Measurements from ENCODE around the gene GATA1.

DNA sequence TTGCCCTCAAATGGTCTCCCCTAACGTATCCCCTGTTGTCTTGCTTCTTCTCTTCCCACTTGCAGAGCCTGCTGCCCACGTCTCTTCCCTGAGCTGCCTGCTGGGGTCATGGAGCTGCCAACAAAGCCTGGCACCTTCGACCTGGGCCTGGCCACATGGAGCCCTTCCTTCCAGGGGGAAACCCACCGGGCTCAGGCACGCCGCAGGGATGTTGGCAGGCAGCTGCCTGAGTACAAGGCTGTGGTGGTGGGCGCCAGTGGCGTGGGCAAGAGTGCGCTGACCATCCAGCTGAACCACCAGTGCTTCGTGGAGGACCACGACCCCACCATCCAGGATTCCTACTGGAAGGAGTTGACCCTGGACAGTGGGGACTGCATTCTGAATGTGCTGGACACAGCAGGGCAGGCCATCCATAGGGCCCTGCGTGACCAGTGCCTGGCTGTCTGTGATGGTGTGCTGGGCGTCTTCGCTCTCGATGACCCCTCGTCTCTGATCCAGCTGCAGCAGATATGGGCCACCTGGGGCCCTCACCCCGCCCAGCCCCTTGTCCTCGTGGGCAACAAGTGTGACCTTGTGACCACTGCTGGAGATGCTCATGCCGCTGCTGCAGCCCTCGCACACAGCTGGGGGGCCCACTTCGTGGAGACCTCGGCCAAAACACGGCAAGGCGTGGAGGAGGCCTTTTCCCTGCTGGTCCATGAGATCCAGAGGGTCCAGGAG is 42.8 kb downstream of the GATA1 start:
- TF ChIP-seq, protein P1, sequence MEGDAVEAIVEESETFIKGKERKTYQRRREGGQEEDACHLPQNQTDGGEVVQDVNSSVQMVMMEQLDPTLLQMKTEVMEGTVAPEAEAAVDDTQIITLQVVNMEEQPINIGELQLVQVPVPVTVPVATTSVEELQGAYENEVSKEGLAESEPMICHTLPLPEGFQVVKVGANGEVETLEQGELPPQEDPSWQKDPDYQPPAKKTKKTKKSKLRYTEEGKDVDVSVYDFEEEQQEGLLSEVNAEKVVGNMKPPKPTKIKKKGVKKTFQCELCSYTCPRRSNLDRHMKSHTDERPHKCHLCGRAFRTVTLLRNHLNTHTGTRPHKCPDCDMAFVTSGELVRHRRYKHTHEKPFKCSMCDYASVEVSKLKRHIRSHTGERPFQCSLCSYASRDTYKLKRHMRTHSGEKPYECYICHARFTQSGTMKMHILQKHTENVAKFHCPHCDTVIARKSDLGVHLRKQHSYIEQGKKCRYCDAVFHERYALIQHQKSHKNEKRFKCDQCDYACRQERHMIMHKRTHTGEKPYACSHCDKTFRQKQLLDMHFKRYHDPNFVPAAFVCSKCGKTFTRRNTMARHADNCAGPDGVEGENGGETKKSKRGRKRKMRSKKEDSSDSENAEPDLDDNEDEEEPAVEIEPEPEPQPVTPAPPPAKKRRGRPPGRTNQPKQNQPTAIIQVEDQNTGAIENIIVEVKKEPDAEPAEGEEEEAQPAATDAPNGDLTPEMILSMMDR (IDR thresholded peaks at IDR 0.05) = no peak
- no peak for TF ChIP-seq POLR2A (IDR thresholded peaks at IDR 0.05)
